Urinary bladder (tissue), 4 donors: Measurements from ENCODE around the gene ANO6. TPM values are rescaled to one million over a fixed set of nuclear protein-coding genes. Genes with fewer than 3 reads are reported as not detected.

ENCODE experiments used
- DNase-seq: peaks from one replicate; pipeline ENCODE4 v3.0.0-alpha.2; 2015; ENCODE audit errors: extremely low spot score
- H3K27ac ChIP-seq: one replicate; pipeline ENCODE4 v1.5.1; 2013; ENCODE audit warnings: low read depth, mild to moderate bottlenecking, moderate library complexity
- H3K36me3 ChIP-seq: one replicate; pipeline ENCODE4 v1.6.1; 2013; ENCODE audit warnings: mild to moderate bottlenecking, moderate library complexity; ENCODE audit not compliant: insufficient read depth
- H3K4me1 ChIP-seq: one replicate; pipeline ENCODE4 v1.6.1; 2013; ENCODE audit warnings: mild to moderate bottlenecking, moderate library complexity; ENCODE audit not compliant: insufficient read depth
- H3K4me3 ChIP-seq: one replicate; pipeline ENCODE4 v1.5.1; 2013; ENCODE audit warnings: low read depth, low read length
- WGBS: extraction: QIAGEN DNeasy Blood & Tissue Kit; methylation state at CpG from one replicate; pipeline ENCODE4 v1.1.7; 2013; 5-methylcytosine and 5-hydroxymethylcytosine counted together
- polyA plus RNA-seq: library from polyadenylated mRNA; stranded (reverse); fragments of 200-250 nt; gene quantifications from one replicate; pipeline ENCODE4 v1.2.3, GENCODE V29; 2013
- total RNA-seq: library from RNA; depleted of rRNA; stranded (reverse); fragments of >200 nt; gene quantifications from one replicate; pipeline ENCODE4 v1.2.3, GENCODE V29; 2014
- donor health status: healthy with polysubstance abuse.
- donor health status: healthy.

The ANO6 gene
- total and polyA plus RNA-seq, 2 donors: 63.7 to 163 TPM

- Histone ChIP-seq H3K4me1 (no peaks in the 10 kb centered on the region), H3K4me3 (no peak overlapping the region), H3K36me3 (peaks cover 6% of the 10 kb centered on the region), H3K27ac (no peak overlapping the region)
- DNase-seq: no peak
- 94% methylated on average over 1 of the region's 1 CpG for WGBS
Measured at GRCh38 chr12:45421736-45422135, 205.8 kb downstream of the ANO6 start.

DNA sequence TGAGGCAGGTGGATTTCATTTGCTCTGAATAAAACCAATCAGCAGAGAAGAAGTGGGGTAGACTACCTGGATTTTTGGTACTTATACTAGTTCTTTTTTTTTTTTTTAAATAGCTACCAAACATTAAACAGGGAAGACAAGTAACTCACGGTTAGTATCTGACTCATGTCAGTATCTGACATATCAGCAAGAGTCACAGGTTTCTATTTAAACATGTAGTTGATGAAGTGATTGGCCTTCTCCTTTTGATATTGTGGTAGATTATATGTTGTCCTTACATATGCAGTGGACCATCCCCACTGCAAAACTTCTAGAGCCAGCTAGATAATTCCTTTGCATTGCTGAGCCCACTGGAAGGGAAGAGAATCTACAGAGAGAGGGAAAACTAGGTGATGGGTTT is 208.0 kb downstream of the ANO6 start:
- peaks cover 3% of the 10 kb centered on the region for H3K36me3 ChIP-seq
- H3K4me3 ChIP-seq: no peak overlapping the region
- no peak for DNase-seq
- WGBS: 89% methylated on average over 1 of the region's 1 CpG
- H3K4me1 ChIP-seq: no peaks in the 10 kb centered on the region
- no peak overlapping the region for H3K27ac ChIP-seq

DNA sequence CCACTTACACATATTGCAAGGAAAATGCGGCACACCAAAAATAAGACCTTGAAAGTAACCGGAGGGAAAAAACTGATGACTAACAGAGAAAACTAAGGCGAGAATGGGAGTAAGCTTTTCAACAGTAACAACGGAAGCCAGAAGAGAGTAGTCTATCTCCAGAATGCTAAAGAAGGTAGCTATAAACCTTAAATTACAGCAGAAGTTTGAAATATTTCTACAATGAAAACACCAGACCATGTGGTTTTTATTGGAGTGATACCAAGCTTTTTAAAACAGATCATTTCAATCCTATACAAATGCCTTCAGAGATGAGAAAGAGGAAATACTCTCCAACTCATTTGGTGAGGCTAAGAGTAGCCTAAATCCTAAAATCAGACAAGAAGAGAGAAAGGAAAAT is 209.5 kb downstream of the ANO6 start:
- Histone ChIP-seq H3K4me1 (no peaks in the 10 kb centered on the region), H3K27ac (no peak overlapping the region), H3K36me3 (peaks cover 3% of the 10 kb centered on the region), H3K4me3 (no peak overlapping the region)
- DNase-seq: no peak
- 80% methylated on average over 4 of the region's 4 CpGs for WGBS

- Histone ChIP-seq H3K36me3 (peaks cover 3% of the 10 kb centered on the region), H3K4me1 (no peaks in the 10 kb centered on the region), H3K27ac (no peak overlapping the region), H3K4me3 (no peak overlapping the region)
- 95% methylated on average over 4 of the region's 4 CpGs for WGBS
- DNase-seq: no peak
Measured at GRCh38 chr12:45426294-45426693, 210.4 kb downstream of the ANO6 start.

GRCh38 chr12:45427042-45427441 is 211.1 kb downstream of the ANO6 start:
- no peaks in the 10 kb centered on the region for H3K4me1 ChIP-seq
- DNase-seq: no peak
- WGBS: 97% methylated on average over 4 of the region's 4 CpGs
- no peak overlapping the region for H3K4me3 ChIP-seq
- H3K36me3 ChIP-seq: peaks cover 3% of the 10 kb centered on the region
- no peak overlapping the region for H3K27ac ChIP-seq

GRCh38 chr12:45429831-45430230 is 213.9 kb downstream of the ANO6 start:
- 93% methylated on average over 1 of the region's 1 CpG for WGBS
- Histone ChIP-seq H3K36me3 (no peaks in the 10 kb centered on the region), H3K4me3 (no peak overlapping the region), H3K27ac (no peak overlapping the region), H3K4me1 (no peaks in the 10 kb centered on the region)
- DNase-seq: no peak

DNA sequence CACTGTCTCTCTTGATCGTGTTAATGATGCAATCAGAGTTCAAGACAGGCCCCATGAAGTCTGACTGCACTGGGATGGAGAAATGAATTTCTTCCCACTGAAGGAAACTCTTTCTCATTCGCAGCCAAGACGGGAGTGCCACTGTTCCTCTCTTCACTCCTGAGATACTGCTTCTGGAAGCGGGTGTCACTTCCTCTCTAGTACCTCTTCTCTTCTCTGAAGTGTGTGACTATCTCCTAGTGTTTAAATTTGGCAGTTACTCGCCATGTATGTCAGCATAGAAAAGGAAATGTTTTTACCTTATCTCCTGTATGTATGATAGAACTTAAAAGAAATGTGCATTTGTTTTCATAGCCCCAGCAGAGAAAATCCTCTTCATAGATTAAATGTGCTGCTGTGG is 215.2 kb downstream of the ANO6 start:
- H3K4me3 ChIP-seq: no peak overlapping the region
- 71% methylated on average over 5 of the region's 5 CpGs for WGBS
- H3K27ac ChIP-seq: no peak overlapping the region
- H3K4me1 ChIP-seq: no peaks in the 10 kb centered on the region
- no peak for DNase-seq
- H3K36me3 ChIP-seq: no peaks in the 10 kb centered on the region

DNA sequence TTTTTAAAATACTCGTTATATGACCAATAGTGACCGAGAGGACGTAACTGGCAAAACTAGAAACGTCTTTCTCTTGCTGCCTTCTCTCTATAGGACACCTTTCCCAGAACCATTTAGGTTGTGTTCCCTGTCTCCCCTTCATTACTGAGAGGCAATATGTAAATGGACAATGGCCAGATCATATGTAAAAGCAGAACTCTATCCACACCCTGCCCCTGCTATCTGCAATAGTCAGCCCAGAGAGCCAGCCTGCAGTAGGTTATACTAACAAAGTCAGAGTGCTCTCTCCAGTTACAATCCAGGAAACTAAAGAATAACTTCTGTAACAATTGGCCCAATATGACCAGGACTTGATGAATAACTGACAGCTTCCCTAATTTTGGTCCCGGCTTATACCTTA is 216.8 kb downstream of the ANO6 start:
- Histone ChIP-seq H3K4me1 (no peaks in the 10 kb centered on the region), H3K27ac (no peak overlapping the region), H3K4me3 (no peak overlapping the region), H3K36me3 (no peaks in the 10 kb centered on the region)
- WGBS: 98% methylated on average over 5 of the region's 5 CpGs
- no peak for DNase-seq

- no peak for DNase-seq
- Histone ChIP-seq H3K4me1 (no peaks in the 10 kb centered on the region), H3K4me3 (no peak overlapping the region), H3K27ac (no peak overlapping the region), H3K36me3 (no peaks in the 10 kb centered on the region)
- 66% methylated on average over 6 of the region's 6 CpGs for WGBS
Measured at GRCh38 chr12:45433441-45433868, 217.6 kb downstream of the ANO6 start.

- 89% methylated on average over 7 of the region's 7 CpGs for WGBS
Measured at GRCh38 chr12:45434094-45434493, 218.2 kb downstream of the ANO6 start.

DNA sequence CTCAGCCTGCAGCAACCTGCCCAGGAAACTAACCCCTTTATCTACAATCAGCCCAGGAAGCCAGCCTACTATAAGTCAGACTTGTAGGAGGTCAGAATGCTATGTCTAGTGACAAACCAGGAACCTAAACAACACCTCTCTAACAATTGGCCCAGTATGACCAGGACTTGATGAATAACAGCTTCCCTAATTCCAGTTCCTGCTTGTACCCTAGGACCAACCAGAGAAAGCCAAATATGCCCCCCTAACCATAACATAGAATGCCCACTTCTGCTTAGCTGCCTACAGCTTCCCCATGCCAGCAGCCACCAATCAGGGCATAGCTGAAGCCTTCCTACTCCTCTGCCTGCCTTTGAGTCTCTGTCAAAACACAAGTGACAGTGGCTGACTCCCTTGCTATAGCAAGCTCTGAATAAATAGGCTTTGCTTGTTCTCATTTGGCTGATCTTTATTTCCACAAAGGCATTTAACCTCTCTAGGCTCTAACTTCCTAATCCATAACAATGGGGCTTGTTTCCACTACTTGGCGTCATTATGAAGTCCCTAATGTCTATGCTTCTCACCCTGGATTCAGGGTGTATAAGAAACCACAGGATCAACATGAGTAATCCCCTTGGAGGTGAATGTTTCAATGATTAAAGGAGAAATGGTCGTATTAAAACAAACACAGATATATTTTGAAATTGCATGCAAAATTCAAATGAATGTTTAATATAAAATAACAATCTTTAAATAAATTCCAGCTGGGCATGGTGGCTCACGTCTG is 220.2 kb downstream of the ANO6 start:
- H3K36me3 ChIP-seq: no peaks in the 10 kb centered on the region
- no peak overlapping the region for H3K4me3 ChIP-seq
- no peaks in the 10 kb centered on the region for H3K4me1 ChIP-seq
- no peak for DNase-seq
- 74% methylated on average over 3 of the region's 3 CpGs for WGBS
- H3K27ac ChIP-seq: no peak overlapping the region

More at GRCh38 chr12:45434094-45434493, 218.2 kb downstream of the ANO6 start:
- Histone ChIP-seq H3K27ac (no peak overlapping the region), H3K4me1 (no peaks in the 10 kb centered on the region), H3K36me3 (no peaks in the 10 kb centered on the region), H3K4me3 (no peak overlapping the region)
- no peak for DNase-seq

DNA sequence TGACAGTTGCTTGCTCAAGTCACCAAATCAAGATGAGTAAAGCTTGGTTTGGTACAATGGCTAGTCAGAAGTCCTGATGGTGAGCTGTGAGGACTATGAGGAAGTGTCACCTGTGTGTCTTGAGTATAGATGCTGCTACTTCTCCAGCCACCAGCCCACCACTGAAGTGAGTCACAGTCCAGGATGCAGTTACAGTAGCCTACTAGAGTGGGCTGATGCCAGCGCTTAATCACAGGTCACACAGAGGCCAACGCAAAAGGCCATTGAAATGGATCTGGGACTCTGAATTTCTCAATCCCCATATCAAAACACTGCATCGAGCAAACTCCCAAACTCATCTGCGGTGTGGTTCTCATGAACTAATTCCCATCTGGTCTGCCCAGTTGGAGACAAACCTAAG is 223.1 kb downstream of the ANO6 start:
- WGBS: 85% methylated on average over 4 of the region's 4 CpGs
- no peaks in the 10 kb centered on the region for H3K4me1 ChIP-seq
- no peak overlapping the region for H3K4me3 ChIP-seq
- no peak overlapping the region for H3K27ac ChIP-seq
- DNase-seq: no peak
- H3K36me3 ChIP-seq: no peaks in the 10 kb centered on the region

DNA sequence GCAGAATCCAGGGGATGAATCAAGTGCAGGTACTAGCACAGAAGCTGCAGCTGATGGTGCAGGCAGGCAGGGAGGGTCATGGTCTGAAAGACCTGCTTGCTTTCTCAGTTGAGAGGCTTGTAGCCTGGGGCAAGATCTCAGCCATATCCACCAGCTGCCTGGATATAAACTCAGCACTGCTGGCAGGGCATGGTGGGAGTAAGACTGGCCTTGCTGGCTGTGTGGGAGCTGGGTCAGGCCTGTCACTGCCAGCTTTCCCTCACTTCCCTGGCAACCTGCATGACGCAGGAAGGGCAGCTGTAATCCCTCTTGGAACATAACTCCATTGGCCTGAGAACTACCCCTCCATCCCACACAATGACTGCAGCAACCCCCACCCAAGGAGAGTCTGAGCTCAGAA is 230.1 kb downstream of the ANO6 start:
- no peaks in the 10 kb centered on the region for H3K36me3 ChIP-seq
- no peak overlapping the region for H3K27ac ChIP-seq
- H3K4me1 ChIP-seq: no peaks in the 10 kb centered on the region
- no peak for DNase-seq
- WGBS: 88% methylated on average over 1 of the region's 1 CpG
- no peak overlapping the region for H3K4me3 ChIP-seq

DNA sequence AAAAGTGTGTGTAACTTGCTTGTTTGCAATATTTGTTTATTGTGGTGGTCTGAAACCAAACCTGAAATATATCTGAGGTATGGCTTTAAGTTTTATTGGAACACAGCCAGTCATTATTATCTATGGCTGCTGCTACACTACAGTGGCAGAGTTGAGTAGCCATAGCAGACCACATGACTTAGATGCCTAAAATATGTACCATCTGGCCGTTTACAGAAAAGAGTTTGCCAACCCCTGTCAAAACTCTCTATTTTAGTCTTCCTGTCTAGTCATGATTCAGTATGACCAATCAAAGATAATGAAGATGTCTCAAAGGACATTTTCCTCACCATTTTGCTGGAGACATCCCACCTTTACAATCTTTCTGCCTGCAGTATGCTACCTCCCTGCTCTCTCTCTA is 242.3 kb downstream of the ANO6 start:
- WGBS: 33% methylated on average over 1 of the region's 1 CpG
- Histone ChIP-seq H3K4me3 (no peak overlapping the region), H3K4me1 (no peaks in the 10 kb centered on the region), H3K36me3 (no peaks in the 10 kb centered on the region), H3K27ac (no peak overlapping the region)
- no peak for DNase-seq
